ENCODE results near the gene CTDSP2.
"Not testable (repeated sequence)": the region's sequence is repeated elsewhere in the genome, so short reads cannot be mapped to it uniquely, and the experiment has no call there.

CTDSP2 gene

GRCh38 chr12:57864442-57865083 is 18.0 kb upstream of the CTDSP2 start:
- Histone ChIP-seq H3K4me1 (ENCODE audit: control insufficient read depth in 1 of 2, insufficient read depth in 2 of 2, low read length in 2 of 2) (peaks cover 4 to 25% of the 10 kb centered on the region in 2 donors), H3K36me3 (ENCODE audit: control insufficient read depth in 1 of 2, insufficient read depth in 2 of 2, low read length in 2 of 2) (no peaks in the 10 kb centered on the region), H3K9me3 (ENCODE audit: control insufficient read depth in 1 of 2, low read length in 2 of 2) (no peaks in the 10 kb centered on the region), H3K27me3 (ENCODE audit: low read depth, low read length) (no peaks in the 10 kb centered on the region), H3K4me3 (ENCODE audit: low read depth in 1 of 2, low read length in 2 of 2) (peak overlapping the region; percentile 56 to 60), H3K27ac (ENCODE audit: low read length) (peak overlapping the region; percentile 96)

- Histone ChIP-seq H3K4me1 (ENCODE audit: control insufficient read depth in 1 of 2, insufficient read depth in 2 of 2, low read length in 2 of 2) (peaks cover 4 to 20% of the 10 kb centered on the region in 2 donors), H3K36me3 (ENCODE audit: control insufficient read depth in 1 of 2, insufficient read depth in 2 of 2, low read length in 2 of 2) (no peaks in the 10 kb centered on the region), H3K4me3 (ENCODE audit: low read depth in 1 of 2, low read length in 2 of 2) (no peak overlapping the region), H3K27ac (ENCODE audit: low read length) (peak overlapping the region; percentile 96), H3K9me3 (ENCODE audit: control insufficient read depth in 1 of 2, low read length in 2 of 2) (no peaks in the 10 kb centered on the region), H3K27me3 (ENCODE audit: low read depth, low read length) (no peaks in the 10 kb centered on the region)
Measured at GRCh38 chr12:57863676-57864075, 17.1 kb upstream of the CTDSP2 start.

GRCh38 chr12:57861967-57862366 is 15.4 kb upstream of the CTDSP2 start:
- H3K27me3 ChIP-seq (ENCODE audit: low read depth, low read length), result no peaks in the 10 kb centered on the region
- no peaks in the 10 kb centered on the region for H3K9me3 ChIP-seq (ENCODE audit: control insufficient read depth in 1 of 2, low read length in 2 of 2)
- no peak overlapping the region for H3K4me3 ChIP-seq (ENCODE audit: low read depth in 1 of 2, low read length in 2 of 2)

GRCh38 chr12:57860883-57861282 is 14.4 kb upstream of the CTDSP2 start:
- H3K4me1 ChIP-seq (ENCODE audit: control insufficient read depth in 1 of 2, insufficient read depth in 2 of 2, low read length in 2 of 2), result peaks cover 4 to 11% of the 10 kb centered on the region in 2 donors
- not testable (repeated sequence) for H3K36me3 ChIP-seq (ENCODE audit: control insufficient read depth in 1 of 2, insufficient read depth in 2 of 2, low read length in 2 of 2); H3K4me3 ChIP-seq (ENCODE audit: low read depth in 1 of 2, low read length in 2 of 2); H3K27me3 ChIP-seq (ENCODE audit: low read depth, low read length); H3K9me3 ChIP-seq (ENCODE audit: control insufficient read depth in 1 of 2, low read length in 2 of 2); H3K27ac ChIP-seq (ENCODE audit: low read length)

More at GRCh38 chr12:57861967-57862366, 15.4 kb upstream of the CTDSP2 start:
- Histone ChIP-seq H3K36me3 (ENCODE audit: control insufficient read depth in 1 of 2, insufficient read depth in 2 of 2, low read length in 2 of 2) (no peaks in the 10 kb centered on the region), H3K27ac (ENCODE audit: low read length) (no peak overlapping the region), H3K4me1 (ENCODE audit: control insufficient read depth in 1 of 2, insufficient read depth in 2 of 2, low read length in 2 of 2) (peaks cover 4 to 11% of the 10 kb centered on the region in 2 donors)

- H3K36me3 ChIP-seq (ENCODE audit: control insufficient read depth in 1 of 2, insufficient read depth in 2 of 2, low read length in 2 of 2), result no peaks in the 10 kb centered on the region
- H3K27me3 ChIP-seq (ENCODE audit: low read depth, low read length), result no peaks in the 10 kb centered on the region
- no peak overlapping the region for H3K4me3 ChIP-seq (ENCODE audit: low read depth in 1 of 2, low read length in 2 of 2)
- H3K9me3 ChIP-seq (ENCODE audit: control insufficient read depth in 1 of 2, low read length in 2 of 2), result no peaks in the 10 kb centered on the region
- peaks cover 0 to 4% of the 10 kb centered on the region in 2 donors for H3K4me1 ChIP-seq (ENCODE audit: control insufficient read depth in 1 of 2, insufficient read depth in 2 of 2, low read length in 2 of 2)
- H3K27ac ChIP-seq (ENCODE audit: low read length), result no peak overlapping the region
Measured at GRCh38 chr12:57859121-57859520, 12.6 kb upstream of the CTDSP2 start.

- not testable (repeated sequence) for H3K27ac ChIP-seq (ENCODE audit: low read length); H3K36me3 ChIP-seq (ENCODE audit: control insufficient read depth in 1 of 2, insufficient read depth in 2 of 2, low read length in 2 of 2)
Measured at GRCh38 chr12:57858123-57858522, 11.6 kb upstream of the CTDSP2 start.

GRCh38 chr12:57854965-57855364 is 8.4 kb upstream of the CTDSP2 start:
- Histone ChIP-seq H3K36me3 (ENCODE audit: control insufficient read depth in 1 of 2, insufficient read depth in 2 of 2, low read length in 2 of 2) (no peaks in the 10 kb centered on the region), H3K27ac (ENCODE audit: low read length) (no peak overlapping the region), H3K4me3 (ENCODE audit: low read depth in 1 of 2, low read length in 2 of 2) (no peak overlapping the region), H3K9me3 (ENCODE audit: control insufficient read depth in 1 of 2, low read length in 2 of 2) (no peaks in the 10 kb centered on the region), H3K27me3 (ENCODE audit: low read depth, low read length) (no peaks in the 10 kb centered on the region), H3K4me1 (ENCODE audit: control insufficient read depth in 1 of 2, insufficient read depth in 2 of 2, low read length in 2 of 2) (peaks cover 0 to 26% of the 10 kb centered on the region in 2 donors)

More at GRCh38 chr12:57858123-57858522, 11.6 kb upstream of the CTDSP2 start:
- not testable (repeated sequence) for H3K4me1 ChIP-seq (ENCODE audit: control insufficient read depth in 1 of 2, insufficient read depth in 2 of 2, low read length in 2 of 2); H3K27me3 ChIP-seq (ENCODE audit: low read depth, low read length); H3K4me3 ChIP-seq (ENCODE audit: low read depth in 1 of 2, low read length in 2 of 2); H3K9me3 ChIP-seq (ENCODE audit: control insufficient read depth in 1 of 2, low read length in 2 of 2)

- Histone ChIP-seq H3K4me1 (ENCODE audit: control insufficient read depth in 1 of 2, insufficient read depth in 2 of 2, low read length in 2 of 2) (peaks cover 0 to 26% of the 10 kb centered on the region in 2 donors), H3K9me3 (ENCODE audit: control insufficient read depth in 1 of 2, low read length in 2 of 2) (no peaks in the 10 kb centered on the region), H3K36me3 (ENCODE audit: control insufficient read depth in 1 of 2, insufficient read depth in 2 of 2, low read length in 2 of 2) (no peaks in the 10 kb centered on the region), H3K4me3 (ENCODE audit: low read depth in 1 of 2, low read length in 2 of 2) (no peak overlapping the region), H3K27ac (ENCODE audit: low read length) (no peak overlapping the region), H3K27me3 (ENCODE audit: low read depth, low read length) (no peaks in the 10 kb centered on the region)
Measured at GRCh38 chr12:57853864-57854556, 7.5 kb upstream of the CTDSP2 start.

GRCh38 chr12:57852620-57853500 is 6.3 kb upstream of the CTDSP2 start:
- peak overlapping the region; percentile 39 to 52 for H3K4me3 ChIP-seq (ENCODE audit: low read depth in 1 of 2, low read length in 2 of 2)
- no peaks in the 10 kb centered on the region for H3K9me3 ChIP-seq (ENCODE audit: control insufficient read depth in 1 of 2, low read length in 2 of 2)
- H3K4me1 ChIP-seq (ENCODE audit: control insufficient read depth in 1 of 2, insufficient read depth in 2 of 2, low read length in 2 of 2), result peaks cover 0 to 26% of the 10 kb centered on the region in 2 donors
- no peaks in the 10 kb centered on the region for H3K27me3 ChIP-seq (ENCODE audit: low read depth, low read length)
- H3K36me3 ChIP-seq (ENCODE audit: control insufficient read depth in 1 of 2, insufficient read depth in 2 of 2, low read length in 2 of 2), result no peaks in the 10 kb centered on the region
- peak overlapping the region; percentile 60 for H3K27ac ChIP-seq (ENCODE audit: low read length)

- Histone ChIP-seq H3K9me3 (ENCODE audit: control insufficient read depth in 1 of 2, low read length in 2 of 2) (no peaks in the 10 kb centered on the region), H3K4me3 (ENCODE audit: low read depth in 1 of 2, low read length in 2 of 2) (peak overlapping the region; percentile 39 to 52), H3K27ac (ENCODE audit: low read length) (peak overlapping the region; percentile 60), H3K36me3 (ENCODE audit: control insufficient read depth in 1 of 2, insufficient read depth in 2 of 2, low read length in 2 of 2) (no peaks in the 10 kb centered on the region), H3K27me3 (ENCODE audit: low read depth, low read length) (no peaks in the 10 kb centered on the region), H3K4me1 (ENCODE audit: control insufficient read depth in 1 of 2, insufficient read depth in 2 of 2, low read length in 2 of 2) (peaks cover 0 to 26% of the 10 kb centered on the region in 2 donors)
Measured at GRCh38 chr12:57852200-57852599, 5.7 kb upstream of the CTDSP2 start.

- Histone ChIP-seq H3K27ac (ENCODE audit: low read length) (no peak overlapping the region), H3K27me3 (ENCODE audit: low read depth, low read length) (no peaks in the 10 kb centered on the region), H3K4me3 (ENCODE audit: low read depth in 1 of 2, low read length in 2 of 2) (no peak overlapping the region), H3K36me3 (ENCODE audit: control insufficient read depth in 1 of 2, insufficient read depth in 2 of 2, low read length in 2 of 2) (no peaks in the 10 kb centered on the region), H3K4me1 (ENCODE audit: control insufficient read depth in 1 of 2, insufficient read depth in 2 of 2, low read length in 2 of 2) (peaks cover 0 to 26% of the 10 kb centered on the region in 2 donors), H3K9me3 (ENCODE audit: control insufficient read depth in 1 of 2, low read length in 2 of 2) (no peaks in the 10 kb centered on the region)
Measured at GRCh38 chr12:57851552-57851951, 5.0 kb upstream of the CTDSP2 start.

All from muscle layer of duodenum (tissue), 2 donors.